Central memory CD4-positive, alpha-beta T cell (primary cell): ENCODE measurements around the gene SLC5A2.
A peak's percentile ranks its signal among the peaks of the same experiment; 100 is the strongest.
"Not testable (repeated sequence)": the region's sequence is repeated elsewhere in the genome, so short reads cannot be mapped to it uniquely, and the experiment has no call there.

Experiments used
- DNase-seq: peaks from one replicate; pipeline ENCODE4 v3.0.0; 2022

The SLC5A2 gene

GRCh38 chr16:31476303-31477219, 6.4 kb upstream of the SLC5A2 start:
- DNase-seq: peak; percentile 70

GRCh38 chr16:31477220-31478216, 5.4 kb upstream of the SLC5A2 start:
- DNase-seq: no peak

GRCh38 chr16:31478956-31479355, 4.0 kb upstream of the SLC5A2 start:
- no peak for DNase-seq

GRCh38 chr16:31479751-31480150, 3.2 kb upstream of the SLC5A2 start:
- no peak for DNase-seq

- DNase-seq: no peak
Observed at GRCh38 chr16:31480851-31481536, 1.9 kb upstream of the SLC5A2 start.

- DNase-seq: not testable (repeated sequence)
Observed at GRCh38 chr16:31484048-31484447, 1.1 kb downstream of the SLC5A2 start.

GRCh38 chr16:31484491-31485171, 1.7 kb downstream of the SLC5A2 start:
- DNase-seq: no peak

- no peak for DNase-seq
Observed at GRCh38 chr16:31485571-31485970, 2.6 kb downstream of the SLC5A2 start.

GRCh38 chr16:31486045-31486444, 3.1 kb downstream of the SLC5A2 start:
- no peak for DNase-seq

GRCh38 chr16:31487071-31487719, 4.3 kb downstream of the SLC5A2 start:
- no peak for DNase-seq

- peak; percentile 77 for DNase-seq
Observed at GRCh38 chr16:31487720-31488467, 5.0 kb downstream of the SLC5A2 start.

- no peak for DNase-seq
Observed at GRCh38 chr16:31488468-31489297, 5.8 kb downstream of the SLC5A2 start.

- DNase-seq: no peak
Observed at GRCh38 chr16:31489298-31489564, 6.3 kb downstream of the SLC5A2 start.

GRCh38 chr16:31489616-31490584, 7.0 kb downstream of the SLC5A2 start:
- no peak for DNase-seq

GRCh38 chr16:31491778-31492418, 9.0 kb downstream of the SLC5A2 start:
- no peak for DNase-seq

- DNase-seq: no peak
Observed at GRCh38 chr16:31493506-31494125, 10.7 kb downstream of the SLC5A2 start.

GRCh38 chr16:31496670-31497069, 13.7 kb downstream of the SLC5A2 start:
- DNase-seq: no peak

- DNase-seq: no peak
Observed at GRCh38 chr16:31498493-31498892, 15.6 kb downstream of the SLC5A2 start.
